GM23338 (cell line): ENCODE measurements around the gene SERPINA9. TPM values are rescaled to one million over a fixed set of nuclear protein-coding genes. Genes with fewer than 3 reads are reported as not detected.

ENCODE experiments used
- ATAC-seq: fragments of 200-7000 bp; cut with Tn5 transposase; 3 replicates; pipeline ENCODE4 v1.9.1; 2020
- DNase-seq: peaks from one replicate; pipeline ENCODE4 v3.0.0-alpha.2; 2015; ENCODE audit warnings: low spot score
- H2AFZ ChIP-seq: fragments of 200-600 bp; sonication (generic); 2 replicates; pipeline ENCODE4 v1.8.0; 2016; ENCODE audit warnings: antibody characterized with exemption, mild to moderate bottlenecking, moderate library complexity
- H3F3A ChIP-seq: fragments of 200-600 bp; sonication (generic); replicated peaks from 2 replicates; pipeline ENCODE4 v1.8.0; 2017; ENCODE audit warnings: antibody characterized with exemption, mixed run types, low read depth
- H3K27ac ChIP-seq: fragments of 200-600 bp; sonication (generic); 2 replicates; pipeline ENCODE4 v1.6.1; 2016; ENCODE audit warnings: low read depth
- H3K27me3 ChIP-seq: fragments of 200-600 bp; sonication (generic); 2 replicates; pipeline ENCODE4 v1.8.0; 2016; ENCODE audit warnings: mild to moderate bottlenecking, mixed run types, moderate library complexity; ENCODE audit not compliant: insufficient read depth
- H3K36me3 ChIP-seq: fragments of 200-600 bp; sonication (generic); 2 replicates; pipeline ENCODE4 v1.8.0; 2016; ENCODE audit warnings: mild to moderate bottlenecking; ENCODE audit not compliant: insufficient read depth
- H3K4me1 ChIP-seq: fragments of 200-600 bp; sonication (generic); 2 replicates; pipeline ENCODE4 v1.8.0; 2016; ENCODE audit warnings: mild to moderate bottlenecking, moderate library complexity; ENCODE audit not compliant: insufficient read depth
- H3K4me2 ChIP-seq: fragments of 200-600 bp; sonication (generic); 2 replicates; pipeline ENCODE4 v1.7.1; 2017; ENCODE audit warnings: mixed run types
- H3K4me3 ChIP-seq: fragments of 200-600 bp; sonication (generic); 2 replicates; pipeline ENCODE4 v1.6.1; 2016; ENCODE audit warnings: mixed run types
- H3K79me2 ChIP-seq: fragments of 200-600 bp; sonication (generic); replicated peaks from 2 replicates; pipeline ENCODE4 v1.8.0; 2017; ENCODE audit warnings: mild to moderate bottlenecking; ENCODE audit not compliant: insufficient read depth
- H3K9me2 ChIP-seq: fragments of 200-600 bp; sonication (generic); 2 replicates; pipeline ENCODE4 v1.8.0; 2017; ENCODE audit not compliant: insufficient read depth
- H4K20me1 ChIP-seq: fragments of 200-600 bp; sonication (generic); replicated peaks from 2 replicates; pipeline ENCODE4 v1.8.0; 2017; ENCODE audit warnings: mild to moderate bottlenecking; ENCODE audit not compliant: insufficient read depth
- H3K27ac Mint-ChIP-seq: 2 replicates; pipeline ENCODE4 v1.8.0; 2020; ENCODE audit warnings: inconsistent platforms, mild to moderate bottlenecking, moderate library complexity, mixed read lengths
- H3K27me3 Mint-ChIP-seq: 3 replicates; pipeline ENCODE4 v1.8.0; 2022; ENCODE audit warnings: low read depth, mild to moderate bottlenecking, moderate library complexity, mixed read lengths, inconsistent platforms; ENCODE audit not compliant: insufficient read depth, poor library complexity
- H3K36me3 Mint-ChIP-seq: 3 replicates; pipeline ENCODE4 v1.8.0; 2021; ENCODE audit warnings: low read depth, mild to moderate bottlenecking, inconsistent platforms, moderate library complexity, mixed read lengths
- H3K4me1 Mint-ChIP-seq: 3 replicates; pipeline ENCODE4 v1.8.0; 2020; ENCODE audit warnings: mild to moderate bottlenecking, inconsistent platforms, mixed read lengths
- H3K4me3 Mint-ChIP-seq: 3 replicates; pipeline ENCODE4 v1.8.0; 2021; ENCODE audit warnings: moderate library complexity, mild to moderate bottlenecking, inconsistent platforms, mixed read lengths
- H3K9me3 Mint-ChIP-seq: 3 replicates; pipeline ENCODE4 v1.8.0; 2020; ENCODE audit warnings: moderate library complexity, mild to moderate bottlenecking, inconsistent platforms, mixed read lengths
- NANOG ChIP-seq: IDR thresholded peaks from 2 replicates; pipeline ENCODE4 v1.6.1; 2016; ENCODE audit warnings: antibody characterized with exemption, borderline replicate concordance
- ZNF331 ChIP-seq: fragments of 250-450 bp; sonication (Bioruptor Pico); IDR thresholded peaks from 2 replicates; pipeline ENCODE4 v1.5.0; 2020; ENCODE audit warnings: low read depth, mild to moderate bottlenecking, moderate library complexity
- polyA plus RNA-seq: library from polyadenylated mRNA; unstranded; fragments of >200 nt; fragmentation: Nextera tagmentation; extraction: Ambion mirVana; gene quantifications from 2 replicates; pipeline ENCODE4 v1.2.1, GENCODE V29; 2016
- total RNA-seq: library from RNA; depleted of rRNA; stranded (reverse); fragments of >200 nt; shearing (Covaris generic); gene quantifications from 2 replicates; pipeline ENCODE4 v1.2.3, GENCODE V29; 2014
- TF ChIP-seq, protein P1 (sequence below): fragments of 250-450 bp; sonication (Bioruptor Pico); IDR thresholded peaks from 2 replicates; pipeline ENCODE4 v1.5.0; 2020; ENCODE audit warnings: mild to moderate bottlenecking, moderate library complexity
- TF ChIP-seq, protein P2 (sequence below): IDR thresholded peaks from 2 replicates; pipeline ENCODE4 v1.6.1; 2016; ENCODE audit warnings: antibody characterized with exemption
- TF ChIP-seq, protein P3 (sequence below), 2 experiments: fragments of 200-600 bp in 1 of 2; sonication (generic) in 1 of 2; conservative IDR thresholded peaks; 2 replicates each; pipeline versions ENCODE4 v1.5.1 to v1.6.1; 2016 to 2017; ENCODE audit warnings: antibody characterized with exemption in 2 of 2, low read depth in 2 of 2, mild to moderate bottlenecking in 2 of 2, moderate library complexity in 1 of 2

Gene SERPINA9
- total and polyA plus RNA-seq, 2 experiments from 2014 or later = not detected

DNA sequence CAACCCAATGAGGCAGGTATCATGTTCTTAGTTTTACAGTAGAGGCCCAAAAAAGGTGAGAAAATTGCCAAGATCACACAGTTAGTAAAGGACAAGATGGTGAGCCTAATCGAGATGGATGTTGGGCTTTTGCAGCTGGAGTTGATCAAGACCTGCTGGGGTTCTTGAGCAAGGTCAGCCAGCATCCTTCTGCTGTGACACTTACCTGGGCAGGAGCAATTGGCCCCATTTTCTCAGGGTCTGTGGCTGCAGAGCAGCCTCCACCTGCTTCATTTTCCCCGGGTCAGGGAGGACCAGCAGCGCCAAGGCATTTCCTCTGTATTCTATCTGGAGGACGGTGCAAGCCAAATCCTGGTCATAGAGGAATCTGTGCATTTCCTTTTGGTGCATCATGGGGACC is 29.9 kb downstream of the SERPINA9 start:
- no peak overlapping the region for H3K4me3 ChIP-seq
- no peaks in the 10 kb centered on the region for H4K20me1 ChIP-seq
- H3K9me2 ChIP-seq = peaks cover 36% of the 10 kb centered on the region
- no peak overlapping the region for H3K27ac ChIP-seq
- Mint-ChIP-seq H3K4me1 (peaks cover 16% of the 10 kb centered on the region), H3K9me3 (no peaks in the 10 kb centered on the region; the same call in 2 of the 3 replicates), H3K36me3 (no peaks in the 10 kb centered on the region), H3K27me3 (peaks cover 6% of the 10 kb centered on the region), H3K4me3 (no peak overlapping the region), H3K27ac (no peak overlapping the region)
- ATAC-seq (no peak), DNase-seq (no peak)
- H3K36me3 ChIP-seq = no peaks in the 10 kb centered on the region; the same call in 1 of the 2 replicates
- 0 out of 2 replicates have a peak, but pooled peaks cover 5% of the 10 kb centered on the region for H3F3A ChIP-seq
- TF ChIP-seq, protein P1, sequence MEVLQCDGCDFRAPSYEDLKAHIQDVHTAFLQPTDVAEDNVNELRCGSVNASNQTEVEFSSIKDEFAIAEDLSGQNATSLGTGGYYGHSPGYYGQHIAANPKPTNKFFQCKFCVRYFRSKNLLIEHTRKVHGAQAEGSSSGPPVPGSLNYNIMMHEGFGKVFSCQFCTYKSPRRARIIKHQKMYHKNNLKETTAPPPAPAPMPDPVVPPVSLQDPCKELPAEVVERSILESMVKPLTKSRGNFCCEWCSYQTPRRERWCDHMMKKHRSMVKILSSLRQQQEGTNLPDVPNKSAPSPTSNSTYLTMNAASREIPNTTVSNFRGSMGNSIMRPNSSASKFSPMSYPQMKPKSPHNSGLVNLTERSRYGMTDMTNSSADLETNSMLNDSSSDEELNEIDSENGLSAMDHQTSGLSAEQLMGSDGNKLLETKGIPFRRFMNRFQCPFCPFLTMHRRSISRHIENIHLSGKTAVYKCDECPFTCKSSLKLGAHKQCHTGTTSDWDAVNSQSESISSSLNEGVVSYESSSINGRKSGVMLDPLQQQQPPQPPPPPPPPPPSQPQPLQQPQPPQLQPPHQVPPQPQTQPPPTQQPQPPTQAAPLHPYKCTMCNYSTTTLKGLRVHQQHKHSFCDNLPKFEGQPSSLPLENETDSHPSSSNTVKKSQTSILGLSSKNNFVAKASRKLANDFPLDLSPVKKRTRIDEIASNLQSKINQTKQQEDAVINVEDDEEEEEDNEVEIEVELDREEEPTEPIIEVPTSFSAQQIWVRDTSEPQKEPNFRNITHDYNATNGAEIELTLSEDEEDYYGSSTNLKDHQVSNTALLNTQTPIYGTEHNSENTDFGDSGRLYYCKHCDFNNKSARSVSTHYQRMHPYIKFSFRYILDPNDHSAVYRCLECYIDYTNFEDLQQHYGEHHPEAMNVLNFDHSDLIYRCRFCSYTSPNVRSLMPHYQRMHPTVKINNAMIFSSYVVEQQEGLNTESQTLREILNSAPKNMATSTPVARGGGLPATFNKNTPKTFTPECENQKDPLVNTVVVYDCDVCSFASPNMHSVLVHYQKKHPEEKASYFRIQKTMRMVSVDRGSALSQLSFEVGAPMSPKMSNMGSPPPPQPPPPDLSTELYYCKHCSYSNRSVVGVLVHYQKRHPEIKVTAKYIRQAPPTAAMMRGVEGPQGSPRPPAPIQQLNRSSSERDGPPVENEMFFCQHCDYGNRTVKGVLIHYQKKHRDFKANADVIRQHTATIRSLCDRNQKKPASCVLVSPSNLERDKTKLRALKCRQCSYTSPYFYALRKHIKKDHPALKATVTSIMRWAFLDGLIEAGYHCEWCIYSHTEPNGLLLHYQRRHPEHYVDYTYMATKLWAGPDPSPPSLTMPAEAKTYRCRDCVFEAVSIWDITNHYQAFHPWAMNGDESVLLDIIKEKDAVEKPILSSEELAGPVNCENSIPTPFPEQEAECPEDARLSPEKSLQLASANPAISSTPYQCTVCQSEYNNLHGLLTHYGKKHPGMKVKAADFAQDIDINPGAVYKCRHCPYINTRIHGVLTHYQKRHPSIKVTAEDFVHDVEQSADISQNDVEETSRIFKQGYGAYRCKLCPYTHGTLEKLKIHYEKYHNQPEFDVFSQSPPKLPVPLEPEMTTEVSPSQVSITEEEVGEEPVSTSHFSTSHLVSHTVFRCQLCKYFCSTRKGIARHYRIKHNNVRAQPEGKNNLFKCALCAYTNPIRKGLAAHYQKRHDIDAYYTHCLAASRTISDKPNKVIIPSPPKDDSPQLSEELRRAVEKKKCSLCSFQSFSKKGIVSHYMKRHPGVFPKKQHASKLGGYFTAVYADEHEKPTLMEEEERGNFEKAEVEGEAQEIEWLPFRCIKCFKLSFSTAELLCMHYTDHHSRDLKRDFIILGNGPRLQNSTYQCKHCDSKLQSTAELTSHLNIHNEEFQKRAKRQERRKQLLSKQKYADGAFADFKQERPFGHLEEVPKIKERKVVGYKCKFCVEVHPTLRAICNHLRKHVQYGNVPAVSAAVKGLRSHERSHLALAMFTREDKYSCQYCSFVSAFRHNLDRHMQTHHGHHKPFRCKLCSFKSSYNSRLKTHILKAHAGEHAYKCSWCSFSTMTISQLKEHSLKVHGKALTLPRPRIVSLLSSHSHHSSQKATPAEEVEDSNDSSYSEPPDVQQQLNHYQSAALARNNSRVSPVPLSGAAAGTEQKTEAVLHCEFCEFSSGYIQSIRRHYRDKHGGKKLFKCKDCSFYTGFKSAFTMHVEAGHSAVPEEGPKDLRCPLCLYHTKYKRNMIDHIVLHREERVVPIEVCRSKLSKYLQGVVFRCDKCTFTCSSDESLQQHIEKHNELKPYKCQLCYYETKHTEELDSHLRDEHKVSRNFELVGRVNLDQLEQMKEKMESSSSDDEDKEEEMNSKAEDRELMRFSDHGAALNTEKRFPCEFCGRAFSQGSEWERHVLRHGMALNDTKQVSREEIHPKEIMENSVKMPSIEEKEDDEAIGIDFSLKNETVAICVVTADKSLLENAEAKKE (CRISPR knock-in tag) = no peak
- TF ChIP-seq ZNF331 (CRISPR knock-in tag) (no peak), NANOG (no peak)
- TF ChIP-seq, protein P2, sequence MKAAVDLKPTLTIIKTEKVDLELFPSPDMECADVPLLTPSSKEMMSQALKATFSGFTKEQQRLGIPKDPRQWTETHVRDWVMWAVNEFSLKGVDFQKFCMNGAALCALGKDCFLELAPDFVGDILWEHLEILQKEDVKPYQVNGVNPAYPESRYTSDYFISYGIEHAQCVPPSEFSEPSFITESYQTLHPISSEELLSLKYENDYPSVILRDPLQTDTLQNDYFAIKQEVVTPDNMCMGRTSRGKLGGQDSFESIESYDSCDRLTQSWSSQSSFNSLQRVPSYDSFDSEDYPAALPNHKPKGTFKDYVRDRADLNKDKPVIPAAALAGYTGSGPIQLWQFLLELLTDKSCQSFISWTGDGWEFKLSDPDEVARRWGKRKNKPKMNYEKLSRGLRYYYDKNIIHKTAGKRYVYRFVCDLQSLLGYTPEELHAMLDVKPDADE = no peak
- H3K79me2 ChIP-seq = no peaks in the 10 kb centered on the region
- H3K4me2 ChIP-seq = no peak overlapping the region
- H3K4me1 ChIP-seq = peaks cover 16% of the 10 kb centered on the region
- no peak overlapping the region for H2AFZ ChIP-seq
- no peaks in the 10 kb centered on the region for H3K27me3 ChIP-seq

DNA sequence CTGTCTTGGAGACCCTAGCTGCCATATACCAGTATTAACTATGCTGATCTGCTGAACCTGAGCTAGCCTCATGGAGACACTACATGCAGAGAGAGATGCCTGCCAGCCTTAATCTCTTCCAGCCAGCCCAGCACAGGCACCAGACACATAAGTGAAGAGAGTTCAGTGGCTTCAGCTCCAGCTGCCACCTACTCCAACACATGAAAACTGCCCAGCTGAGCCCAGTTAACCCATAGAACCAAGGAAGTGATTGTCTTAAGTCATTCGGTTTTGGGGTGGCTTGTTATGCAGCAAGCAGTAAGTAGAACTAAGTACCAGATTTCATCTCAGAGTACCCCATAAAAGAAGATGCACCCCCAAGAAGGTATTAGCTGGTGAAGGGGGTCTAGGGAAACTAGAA is 31.0 kb downstream of the SERPINA9 start:
- no peak overlapping the region for H3K4me3 ChIP-seq
- peaks cover 6% of the 10 kb centered on the region for H3K27me3 Mint-ChIP-seq
- no peak overlapping the region for H2AFZ ChIP-seq
- no peaks in the 10 kb centered on the region for H3K36me3 Mint-ChIP-seq
- peaks cover 4% of the 10 kb centered on the region for H3K4me1 Mint-ChIP-seq
- no peaks in the 10 kb centered on the region for H4K20me1 ChIP-seq
- H3K9me2 ChIP-seq = peaks cover 33% of the 10 kb centered on the region
- H3K79me2 ChIP-seq = no peaks in the 10 kb centered on the region
- TF ChIP-seq ZNF331 (CRISPR knock-in tag) = 0 out of 2 replicates have a peak, but pooled peaks have one; percentile 53
- TF ChIP-seq, protein P3, sequence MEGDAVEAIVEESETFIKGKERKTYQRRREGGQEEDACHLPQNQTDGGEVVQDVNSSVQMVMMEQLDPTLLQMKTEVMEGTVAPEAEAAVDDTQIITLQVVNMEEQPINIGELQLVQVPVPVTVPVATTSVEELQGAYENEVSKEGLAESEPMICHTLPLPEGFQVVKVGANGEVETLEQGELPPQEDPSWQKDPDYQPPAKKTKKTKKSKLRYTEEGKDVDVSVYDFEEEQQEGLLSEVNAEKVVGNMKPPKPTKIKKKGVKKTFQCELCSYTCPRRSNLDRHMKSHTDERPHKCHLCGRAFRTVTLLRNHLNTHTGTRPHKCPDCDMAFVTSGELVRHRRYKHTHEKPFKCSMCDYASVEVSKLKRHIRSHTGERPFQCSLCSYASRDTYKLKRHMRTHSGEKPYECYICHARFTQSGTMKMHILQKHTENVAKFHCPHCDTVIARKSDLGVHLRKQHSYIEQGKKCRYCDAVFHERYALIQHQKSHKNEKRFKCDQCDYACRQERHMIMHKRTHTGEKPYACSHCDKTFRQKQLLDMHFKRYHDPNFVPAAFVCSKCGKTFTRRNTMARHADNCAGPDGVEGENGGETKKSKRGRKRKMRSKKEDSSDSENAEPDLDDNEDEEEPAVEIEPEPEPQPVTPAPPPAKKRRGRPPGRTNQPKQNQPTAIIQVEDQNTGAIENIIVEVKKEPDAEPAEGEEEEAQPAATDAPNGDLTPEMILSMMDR (conservative IDR thresholded peaks at IDR 0.05; ENCODE audit: low read depth in 2 of 2) = no peak
- no peaks in the 10 kb centered on the region; the same call in 2 of the 3 replicates for H3K9me3 Mint-ChIP-seq
- peaks cover 5% of the 10 kb centered on the region for H3K4me1 ChIP-seq
- no peak overlapping the region for H3K4me2 ChIP-seq
- no peak overlapping the region for H3K27ac ChIP-seq
- H3K4me3 Mint-ChIP-seq = no peak overlapping the region
- no peak overlapping the region for H3K27ac Mint-ChIP-seq
- H3F3A ChIP-seq = no peaks in the 10 kb centered on the region
- ATAC-seq = no peak
- DNase-seq = no peak
- H3K36me3 ChIP-seq = no peaks in the 10 kb centered on the region; the same call in 1 of the 2 replicates
- H3K27me3 ChIP-seq = no peaks in the 10 kb centered on the region
